Kidney epithelial cell (primary cell): Measurements from ENCODE around the gene COL17A1. TPM values are rescaled to one million over a fixed set of nuclear protein-coding genes. Genes with fewer than 3 reads are reported as not detected.

Experiments
- DNase-seq: peaks from one replicate; pipeline ENCODE4 v3.0.0-alpha.2; 2010; ENCODE audit warnings: low read depth
- H3K27me3 ChIP-seq: 2 replicates; pipeline ENCODE4 v1.6.0; 2011; ENCODE audit warnings: low read length; ENCODE audit not compliant: control insufficient read depth, insufficient read depth
- H3K36me3 ChIP-seq: 2 replicates; pipeline ENCODE4 v1.5.1; 2011; ENCODE audit warnings: low read length; ENCODE audit not compliant: control insufficient read depth, insufficient read depth
- H3K4me3 ChIP-seq: 2 replicates; pipeline ENCODE4 v1.5.1; 2011; ENCODE audit warnings: low read depth, mild to moderate bottlenecking, control low read depth, low read length
- CTCF ChIP-seq: IDR thresholded peaks from 2 replicates; pipeline ENCODE4 v1.5.1; 2011; ENCODE audit warnings: mild to moderate bottlenecking, moderate library complexity, low read length, control low read depth, inconsistent platforms; ENCODE audit not compliant: insufficient read depth, poor library complexity, severe bottlenecking
- total RNA-seq: library from RNA; depleted of rRNA; stranded (reverse); fragments of >200 nt; gene quantifications from 2 replicates; pipeline ENCODE4 v1.2.3, GENCODE V29; 2015

COL17A1 gene
- total RNA-seq, 1 donor from 2014 or later = 0.33 TPM

- TF ChIP-seq CTCF = no peak
- H3K4me3 ChIP-seq = no peak overlapping the region
- H3K36me3 ChIP-seq = peaks cover 1% of the 10 kb centered on the region
- no peak for DNase-seq
- H3K27me3 ChIP-seq = no peaks in the 10 kb centered on the region
Observed at GRCh38 chr10:104020020-104020419, 65.7 kb downstream of the COL17A1 start.

- Histone ChIP-seq H3K27me3 (no peaks in the 10 kb centered on the region), H3K36me3 (peaks cover 1% of the 10 kb centered on the region), H3K4me3 (no peak overlapping the region)
- no peak for DNase-seq
- TF ChIP-seq CTCF = no peak
Observed at GRCh38 chr10:104018471-104018870, 67.2 kb downstream of the COL17A1 start.

GRCh38 chr10:104016661-104017060 lies 69.0 kb downstream of the COL17A1 start:
- TF ChIP-seq CTCF = no peak
- Histone ChIP-seq H3K4me3 (no peak overlapping the region), H3K27me3 (no peaks in the 10 kb centered on the region), H3K36me3 (no peaks in the 10 kb centered on the region)
- DNase-seq = no peak

DNA sequence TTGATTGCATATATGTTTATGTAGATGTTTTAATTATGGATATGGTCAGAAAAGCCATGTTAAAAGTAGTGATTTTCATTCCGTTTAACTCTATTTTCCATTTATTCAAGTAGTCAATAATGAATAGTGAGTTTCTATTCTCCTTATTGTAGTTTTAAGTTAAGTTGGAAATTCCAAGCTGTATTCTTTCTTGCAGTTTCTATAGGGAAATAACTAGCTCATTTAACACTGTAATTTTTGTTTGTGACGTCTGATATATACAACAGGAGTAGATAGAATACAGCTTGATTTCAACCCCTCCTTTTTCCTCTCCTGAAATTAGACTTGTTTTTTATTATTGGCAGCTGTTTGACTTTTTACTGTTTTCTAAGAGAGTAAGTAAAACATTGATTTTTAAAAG lies 71.5 kb downstream of the COL17A1 start:
- H3K27me3 ChIP-seq = no peaks in the 10 kb centered on the region
- DNase-seq = no peak
- no peaks in the 10 kb centered on the region for H3K36me3 ChIP-seq
- no peak overlapping the region for H3K4me3 ChIP-seq
- no peak for TF ChIP-seq CTCF

DNA sequence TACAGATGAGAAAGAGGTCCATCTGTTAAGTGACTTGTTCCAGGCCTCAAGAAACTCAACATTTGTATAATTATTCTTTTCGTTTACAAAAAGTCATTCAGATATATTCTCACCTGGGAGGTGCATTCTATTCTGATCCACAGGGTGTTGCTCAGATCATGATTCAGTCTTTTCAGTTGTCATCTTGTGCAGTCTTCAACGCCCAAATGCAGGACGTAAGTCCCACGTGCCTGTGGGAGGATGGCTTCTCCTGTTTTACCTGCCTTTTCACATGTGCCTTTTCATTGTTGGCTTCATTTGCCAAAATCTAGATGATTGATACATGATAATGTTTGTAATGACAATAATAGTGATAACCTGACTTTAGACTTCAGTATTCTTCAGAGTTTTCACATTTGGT lies 72.2 kb downstream of the COL17A1 start:
- no peak for TF ChIP-seq CTCF
- H3K4me3 ChIP-seq = no peak overlapping the region
- no peaks in the 10 kb centered on the region for H3K27me3 ChIP-seq
- no peak for DNase-seq
- H3K36me3 ChIP-seq = no peaks in the 10 kb centered on the region

GRCh38 chr10:104011904-104012303 lies 73.8 kb downstream of the COL17A1 start:
- DNase-seq = no peak
- Histone ChIP-seq H3K36me3 (no peaks in the 10 kb centered on the region), H3K27me3 (no peaks in the 10 kb centered on the region), H3K4me3 (no peak overlapping the region)
- TF ChIP-seq CTCF = no peak
